HG02870 (cell line): ENCODE data around the gene MADD.

Source experiments
- ATAC-seq: cut with Tn5 transposase; IDR thresholded peaks from one replicate; pipeline ENCODE4 v1.9.1; 2021; ENCODE audit warnings: mild to moderate bottlenecking, moderate library complexity; ENCODE audit not compliant: unreplicated experiment

Gene MADD

GRCh38 chr11:47336595-47336994, 66.7 kb downstream of the MADD start:
- no peak for ATAC-seq

GRCh38 chr11:47337229-47337924, 67.4 kb downstream of the MADD start:
- no peak for ATAC-seq

DNA sequence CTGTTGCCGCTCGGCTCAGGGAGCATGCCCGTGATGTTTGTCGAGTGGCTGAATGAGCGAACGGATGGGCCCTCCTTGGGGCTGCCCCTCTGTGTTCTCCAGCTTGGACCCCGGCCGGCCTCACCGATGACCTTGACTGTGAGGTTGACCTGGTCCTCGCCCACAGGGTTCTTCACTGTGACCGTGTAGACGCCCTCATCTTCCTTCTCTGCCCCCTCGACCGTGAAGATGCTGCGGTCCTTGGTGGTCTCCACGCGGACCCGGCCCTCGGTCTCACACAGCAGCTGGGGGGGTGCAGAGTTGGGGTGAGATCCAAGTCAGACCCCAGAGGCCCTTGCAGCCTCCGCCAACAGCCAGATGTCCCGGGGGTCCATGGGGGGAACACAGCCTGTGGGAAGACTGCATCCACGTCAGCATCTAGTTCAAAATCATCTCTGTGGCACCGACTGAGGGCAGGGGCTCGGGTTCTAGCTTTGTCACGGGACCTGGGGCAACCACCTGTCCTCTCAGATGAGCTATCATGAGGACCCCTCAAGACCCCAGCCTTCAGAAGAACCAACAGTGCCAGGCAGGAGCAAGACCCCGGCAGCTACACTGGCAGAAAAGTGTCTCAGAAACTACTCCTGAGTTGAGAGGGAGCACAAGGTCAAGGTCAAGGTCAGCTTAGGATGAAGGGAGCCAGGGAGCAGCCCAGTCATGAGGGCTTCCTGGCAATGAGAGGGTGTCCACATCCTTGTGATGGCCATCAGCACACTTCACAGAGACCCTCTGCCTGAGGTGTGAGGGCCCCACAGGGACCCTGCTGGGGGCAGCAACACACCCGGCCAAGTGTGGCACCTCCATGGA, 68.7 kb downstream of the MADD start:
- ATAC-seq: no peak

DNA sequence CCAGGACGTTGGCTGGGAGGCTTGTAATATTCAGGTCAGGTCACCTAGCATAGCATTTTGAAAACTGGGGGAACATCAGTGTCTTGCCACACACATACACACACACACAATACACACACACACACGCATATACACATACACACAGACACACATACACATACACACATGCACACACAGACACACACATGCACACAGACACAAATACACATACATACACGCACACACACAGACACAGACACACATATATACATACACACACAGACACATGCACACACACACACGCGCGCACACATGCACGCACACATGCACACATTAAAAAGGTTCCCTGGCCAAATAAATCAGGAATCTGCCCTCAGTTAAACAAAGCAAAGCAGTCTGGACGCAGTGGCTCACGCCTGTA, 70.1 kb downstream of the MADD start:
- no peak for ATAC-seq

GRCh38 chr11:47340980-47341775, 71.2 kb downstream of the MADD start:
- ATAC-seq: no peak

DNA sequence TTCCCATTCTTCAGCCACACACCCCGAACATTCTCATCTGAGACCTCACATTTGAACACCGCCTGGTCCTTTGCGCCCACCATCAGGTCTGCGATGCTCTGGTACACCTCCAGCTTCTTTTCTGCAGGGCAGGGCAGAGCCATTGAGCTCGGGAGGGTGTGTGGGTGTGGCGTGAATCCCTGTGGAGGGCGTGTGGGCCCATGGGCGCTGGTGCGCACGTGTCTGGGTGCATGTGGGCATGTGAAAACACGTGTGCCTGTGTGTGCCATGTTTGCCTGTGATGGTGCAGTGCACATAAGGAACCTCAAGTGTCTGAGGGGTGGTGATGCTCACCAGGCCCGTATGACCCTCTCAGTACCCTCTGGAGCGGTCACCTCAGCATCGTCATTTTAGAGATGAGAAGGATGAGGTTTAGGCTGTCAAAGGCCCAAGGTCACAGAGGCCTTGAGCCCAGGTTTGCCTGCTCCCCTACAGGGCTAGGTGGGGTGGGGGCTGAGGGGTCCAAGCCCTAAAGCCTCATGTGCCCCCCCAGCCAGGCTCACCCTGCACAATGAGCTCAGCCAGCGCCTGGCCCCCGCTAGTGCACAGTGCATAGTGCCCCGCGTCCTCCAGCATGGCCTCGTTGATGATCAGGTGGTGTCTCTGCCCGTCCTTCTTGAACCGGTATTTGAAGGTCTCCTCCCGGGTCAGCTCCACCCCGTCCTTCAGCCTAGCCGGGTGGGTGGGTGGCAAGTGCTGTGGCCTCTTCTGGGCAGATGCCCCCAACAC, 72.3 kb downstream of the MADD start:
- no peak for ATAC-seq

GRCh38 chr11:47342854-47343253, 72.9 kb downstream of the MADD start:
- ATAC-seq: no peak

DNA sequence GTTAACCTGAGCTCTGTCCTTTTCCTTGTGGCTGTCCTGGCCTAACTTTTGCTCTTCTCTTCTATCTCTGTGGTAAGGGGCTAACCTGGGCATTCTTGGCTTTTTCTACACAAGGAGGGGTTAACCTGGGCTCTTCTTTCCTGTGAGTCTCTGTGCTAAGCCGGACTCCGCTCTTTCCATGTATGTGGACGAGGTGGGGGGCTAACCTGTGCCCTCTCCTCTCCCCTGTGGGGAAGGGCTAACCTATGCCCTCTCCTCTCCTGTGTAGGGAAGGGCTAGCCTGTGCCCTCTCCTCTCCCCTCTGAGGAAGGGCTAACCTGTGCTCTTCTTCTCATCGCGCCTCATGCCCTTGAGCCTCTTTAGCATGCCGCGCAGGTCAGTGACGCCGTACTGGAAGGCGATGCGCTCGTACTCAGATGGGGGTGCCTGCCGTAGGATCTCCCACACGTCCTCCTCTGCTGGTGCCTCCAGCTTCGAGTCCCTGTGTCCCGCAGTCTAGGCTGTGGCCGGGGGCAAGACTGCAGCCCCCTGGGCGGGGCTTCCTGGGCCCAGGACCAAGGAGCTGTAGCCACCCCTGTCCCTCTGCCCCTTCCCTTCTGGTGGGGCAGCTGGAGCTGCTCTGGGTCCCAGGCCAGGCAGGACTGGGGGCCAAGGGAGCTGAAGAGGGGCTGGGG, 76.1 kb downstream of the MADD start:
- no peak for ATAC-seq

DNA sequence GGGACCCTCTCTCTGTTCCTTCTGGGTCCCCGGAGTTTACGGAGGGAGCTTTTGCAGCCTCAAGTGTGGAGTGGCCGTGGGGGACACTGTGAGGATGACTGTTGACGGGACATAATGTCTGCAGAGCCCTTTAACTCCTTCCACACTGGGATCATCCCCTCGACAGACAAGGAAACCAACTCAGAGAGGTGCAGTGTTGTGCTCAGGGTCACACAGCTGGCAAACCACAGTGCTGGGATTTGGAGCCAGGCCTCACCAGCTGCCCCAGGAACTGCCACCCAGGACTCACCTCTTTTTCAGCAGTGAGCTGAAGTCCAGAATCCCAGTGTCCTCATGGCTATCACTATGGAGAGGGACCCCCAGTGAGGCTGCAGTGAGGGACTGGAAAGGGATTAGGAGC, 77.2 kb downstream of the MADD start:
- no peak for ATAC-seq

GRCh38 chr11:47348131-47348802, 78.3 kb downstream of the MADD start:
- no peak for ATAC-seq

DNA sequence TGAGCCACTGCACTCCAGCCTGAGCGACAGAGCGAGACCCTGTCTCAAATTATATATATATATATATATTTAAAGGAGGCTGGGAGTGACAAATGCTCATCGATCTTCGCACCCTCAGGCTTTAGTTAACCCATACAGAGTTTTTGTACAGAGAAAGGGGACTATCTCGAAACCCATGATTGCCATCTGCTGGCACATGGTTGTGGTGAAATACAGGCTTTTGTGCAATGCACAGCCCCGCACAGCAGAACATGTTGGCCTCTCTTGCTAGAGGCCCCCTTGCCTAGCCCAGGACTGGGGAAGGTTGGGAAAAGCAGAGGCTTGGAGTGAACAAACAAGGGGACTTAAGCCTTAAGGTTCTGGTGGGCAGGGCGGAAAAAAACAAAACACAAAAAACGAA, 78.9 kb downstream of the MADD start:
- no peak for ATAC-seq

DNA sequence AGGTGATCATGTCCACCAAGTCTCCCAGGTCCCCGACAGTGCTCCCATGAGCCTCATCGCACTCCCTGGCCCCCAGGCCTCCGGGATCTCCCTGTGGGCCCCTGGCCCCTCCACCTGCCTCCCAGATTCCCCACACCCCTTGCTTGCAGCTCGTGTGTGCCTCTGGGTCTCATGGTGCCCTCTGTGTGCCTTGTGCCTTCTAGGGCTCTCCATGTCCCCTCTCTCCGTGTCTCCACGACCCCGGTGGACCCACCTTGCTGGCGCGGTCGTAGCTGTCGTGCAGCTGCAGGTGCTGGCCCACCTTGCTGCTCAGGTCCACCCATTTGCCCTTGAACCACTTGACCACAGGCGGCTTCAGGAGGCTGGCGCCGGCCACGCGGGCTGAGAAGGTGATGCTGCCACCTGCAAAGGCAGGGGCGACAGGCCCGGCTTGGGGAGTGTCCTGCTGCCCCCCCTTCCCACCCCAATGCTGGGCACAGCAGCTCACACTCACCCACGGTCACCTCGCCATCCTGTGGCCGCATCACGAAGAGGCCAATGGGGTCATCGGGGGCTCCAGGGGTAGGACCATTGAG, 79.7 kb downstream of the MADD start:
- no peak for ATAC-seq

GRCh38 chr11:47350315-47350714, 80.4 kb downstream of the MADD start:
- ATAC-seq: no peak

- ATAC-seq: no peak
Measured at GRCh38 chr11:47351156-47352126, 81.5 kb downstream of the MADD start.

DNA sequence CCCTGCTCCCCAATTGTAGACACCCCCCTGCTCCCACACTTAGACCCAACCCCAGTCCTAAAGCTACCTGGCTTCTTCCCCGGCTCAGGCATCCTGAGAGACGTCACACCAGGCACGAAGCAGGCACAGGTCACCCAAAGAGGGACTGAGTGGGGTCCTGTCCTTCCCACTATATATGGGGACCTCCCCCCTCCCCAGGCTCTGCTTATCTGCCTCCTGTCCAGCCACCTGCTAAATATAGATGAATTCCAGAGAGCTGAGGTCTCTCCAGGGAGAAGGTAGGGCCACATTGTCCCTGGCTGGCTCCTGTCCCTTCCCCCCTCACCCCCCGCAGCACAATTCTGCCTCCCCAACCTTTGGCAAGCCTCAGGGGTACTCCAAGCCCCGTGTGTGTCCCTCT, 82.6 kb downstream of the MADD start, which contains the start of gene MYBPC3:
Gene MYBPC3, minus strand, starts transcription at position 147 of the 400 bp plus-strand sequence. Its CDS starts 55 bp downstream, at position 92.
- no peak for ATAC-seq

GRCh38 chr11:47353978-47354774, 84.2 kb downstream of the MADD start:
- ATAC-seq: no peak

DNA sequence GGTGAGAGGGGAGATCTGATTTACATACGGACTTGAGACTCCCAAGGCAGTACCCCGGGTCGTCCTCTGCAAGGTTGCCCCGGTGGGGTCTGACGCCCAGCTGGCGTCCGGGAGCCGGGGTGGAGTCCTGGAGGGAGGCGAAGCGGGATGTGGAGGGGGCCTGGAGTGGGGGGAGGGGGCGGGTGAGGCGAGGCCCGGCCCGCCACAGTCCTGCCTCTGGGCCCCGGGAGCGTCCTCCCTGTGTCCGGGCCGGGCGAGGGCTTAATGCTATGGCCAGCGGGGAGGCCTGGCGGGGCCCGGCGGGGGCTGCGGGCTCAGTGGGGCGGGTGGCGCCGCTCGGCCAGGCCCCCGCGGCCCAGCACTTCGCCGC, 85.0 kb downstream of the MADD start:
- no peak for ATAC-seq
